G401 (cell line): Measurements from ENCODE around the gene IFT43. TPM values are rescaled to one million over a fixed set of nuclear protein-coding genes. Genes with fewer than 3 reads are reported as not detected.

ENCODE experiments used
- DNase-seq: peaks from one replicate; pipeline ENCODE4 v3.0.0-alpha.2; 2015; ENCODE audit warnings: low spot score
- in situ Hi-C: cut with HindIII; loops from 2 replicates; pipeline ENCODE4 v1.10.0; 2016; ENCODE audit warnings: low sequenced_read_pairs, mixed read lengths
- total RNA-seq: library from RNA; depleted of rRNA; stranded (reverse); fragments of >200 nt; shearing (Covaris generic); gene quantifications from 2 replicates; pipeline ENCODE4 v1.2.3, GENCODE V29; 2014

IFT43 gene
- total RNA-seq, 1 experiment from 2014 or later = 38.9 TPM

GRCh38 chr14:75979071-75979571 is 6.4 kb upstream of the IFT43 start:
- DNase-seq = no peak
- in situ Hi-C loops = loop anchor here (25.0 kb wide), 1 partner anchor 267 kb away; no protein-coding TSS in a partner anchor

GRCh38 chr14:75979648-75980565 is 5.7 kb upstream of the IFT43 start:
- in situ Hi-C loops = loop anchor here (25.0 kb wide), 1 partner anchor 268 kb away; no protein-coding TSS in a partner anchor
- DNase-seq = no peak

- DNase-seq = no peak
- in situ Hi-C loops = loop anchor here (25.0 kb wide), 1 partner anchor 269 kb away; no protein-coding TSS in a partner anchor
These were observed 4.7 kb upstream of the IFT43 start for GRCh38 chr14:75980856-75981255.

DNA sequence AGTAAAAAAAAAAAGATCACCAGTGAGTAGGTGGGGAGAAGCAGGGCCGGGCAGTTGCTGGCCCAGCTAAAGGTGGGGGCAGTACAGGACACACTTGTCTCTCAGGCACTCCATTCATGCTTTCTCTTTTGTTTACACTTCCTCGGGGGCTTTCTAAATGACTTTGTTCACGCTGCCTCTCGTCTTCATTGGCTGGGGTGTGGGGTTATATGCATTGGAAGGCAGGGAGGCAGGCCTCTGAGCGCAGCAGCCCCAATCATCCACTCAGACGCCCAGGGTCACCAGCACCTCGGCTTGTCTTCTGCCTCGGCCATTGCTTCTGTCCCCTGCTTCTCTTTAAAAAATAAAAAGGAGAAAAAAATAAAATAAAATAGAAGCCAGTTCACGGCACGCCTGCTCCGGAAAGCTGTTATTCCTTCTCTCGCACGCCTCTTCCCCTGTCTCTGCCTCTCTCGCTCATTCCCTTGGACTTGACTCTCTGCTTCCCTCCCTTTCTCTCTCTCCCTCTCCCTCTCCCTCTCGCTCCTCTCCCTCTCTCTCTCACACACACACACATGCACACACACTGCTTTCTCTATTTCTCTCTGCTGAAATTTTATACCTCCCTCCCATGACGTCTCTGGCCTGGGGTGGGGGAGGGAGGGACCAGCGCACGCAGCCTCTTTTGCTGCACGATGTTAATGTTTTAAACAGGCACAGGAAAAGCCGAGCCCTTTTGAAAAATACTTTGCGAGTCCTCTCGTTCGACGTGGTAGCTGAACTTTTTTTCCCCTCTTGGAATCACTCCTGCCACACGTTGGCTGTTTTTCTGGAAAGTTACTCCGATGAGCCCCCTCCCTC is 3.9 kb upstream of the IFT43 start, which contains the start of gene TGFB3:
Gene TGFB3 (minus strand): TSS at position 570 of the 840 bp plus-strand sequence. CDS start 1,102 bp downstream, outside the sequence.
- in situ Hi-C loops = loop anchor here (25.0 kb wide), 1 partner anchor 269 kb away; no protein-coding TSS in a partner anchor
- peak; percentile 48 for DNase-seq

DNA sequence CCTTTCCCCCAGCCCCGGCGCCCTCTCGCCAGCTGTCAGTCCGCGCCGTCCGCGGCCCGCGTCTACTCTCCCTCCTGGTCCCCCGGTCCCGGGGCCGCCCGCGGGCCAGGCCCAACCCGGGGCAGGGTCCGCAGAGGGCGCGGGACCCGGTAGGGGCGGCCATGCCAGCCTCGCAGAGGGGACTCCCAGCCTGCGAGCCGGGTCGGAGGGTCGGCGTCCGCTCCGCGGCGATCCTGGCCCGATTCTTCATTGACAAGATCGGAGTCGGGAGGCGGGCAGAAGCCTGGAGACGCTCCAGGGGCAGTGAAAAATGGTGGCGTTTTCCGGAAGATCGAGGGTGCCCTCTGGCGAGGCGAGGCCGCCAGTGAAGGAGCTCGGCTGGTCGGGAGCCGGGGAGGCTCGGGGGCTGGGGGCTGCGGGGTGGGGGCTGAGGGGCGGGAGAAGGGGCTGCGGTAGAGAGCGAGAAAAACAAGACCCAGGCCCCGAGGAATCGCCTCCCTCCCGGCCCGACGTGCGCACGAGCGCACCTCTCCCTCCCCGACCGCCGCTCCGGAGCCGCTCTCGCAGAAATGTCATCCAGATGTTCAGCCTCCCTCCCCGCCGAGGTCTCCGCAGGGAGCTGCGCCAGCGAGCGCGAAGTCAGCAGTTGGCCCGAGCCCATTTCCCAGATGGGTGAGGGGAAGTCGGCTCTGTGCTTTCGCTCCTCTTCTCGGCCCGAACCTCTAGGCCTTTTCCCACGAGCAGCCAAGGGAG is 3.1 kb upstream of the IFT43 start:
- in situ Hi-C loops = loop anchor here (25.0 kb wide), 1 partner anchor 270 kb away; no protein-coding TSS in a partner anchor
- DNase-seq = peak; percentile 70

DNA sequence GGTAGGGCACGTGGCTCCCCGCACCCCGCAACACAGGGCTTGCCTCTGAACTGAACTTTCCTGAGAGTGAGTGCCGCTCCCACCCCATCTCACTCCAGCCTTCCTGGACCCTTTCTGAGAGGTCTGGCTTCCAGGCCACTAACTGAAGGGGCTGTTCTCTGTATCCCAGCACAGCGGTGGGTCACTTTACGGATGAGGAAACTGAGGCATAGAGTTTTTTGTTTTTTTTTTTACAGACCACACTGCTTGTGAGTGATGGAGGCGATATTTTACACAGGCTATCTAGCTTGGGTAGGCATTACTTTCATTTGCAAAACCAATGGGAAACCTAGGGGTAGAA is 2.6 kb upstream of the IFT43 start:
- DNase-seq = no peak
- in situ Hi-C loops = loop anchor here (25.0 kb wide), 1 partner anchor 271 kb away; no protein-coding TSS in a partner anchor

DNA sequence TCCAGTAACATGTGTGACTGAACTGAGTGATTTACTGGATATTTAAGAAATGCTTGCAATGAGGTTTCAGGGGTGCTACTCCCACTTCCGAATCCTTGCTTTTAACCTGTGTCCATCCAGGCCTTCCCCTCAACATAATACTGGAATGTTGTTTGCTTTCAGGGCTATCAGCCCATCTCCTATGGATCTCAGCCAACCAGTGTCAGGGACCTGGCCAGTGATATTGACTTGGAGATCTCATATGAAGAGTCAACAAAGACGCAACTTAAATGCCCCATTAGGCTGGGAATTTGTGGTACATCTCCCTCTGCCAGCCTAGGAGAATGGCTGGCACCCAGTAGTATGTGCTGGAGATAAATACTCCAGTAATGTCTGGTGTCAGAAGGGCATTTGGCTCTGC is 889 bp upstream of the IFT43 start:
- in situ Hi-C loops = loop anchor here (25.0 kb wide), 1 partner anchor 272 kb away; no protein-coding TSS in a partner anchor
- no peak for DNase-seq

GRCh38 chr14:75986439-75986765 is 839 bp downstream of the IFT43 start:
- in situ Hi-C loops = loop anchor here (25.0 kb wide), 1 partner anchor 274 kb away; no protein-coding TSS in a partner anchor

GRCh38 chr14:75987201-75987970 is 1.8 kb downstream of the IFT43 start:
- in situ Hi-C loops = loop anchor here (25.0 kb wide), 1 partner anchor 275 kb away; no protein-coding TSS in a partner anchor
- no peak for DNase-seq

More at GRCh38 chr14:75986439-75986765, 839 bp downstream of the IFT43 start:
- no peak for DNase-seq

- no peak for DNase-seq
- in situ Hi-C loops = loop anchor here (25.0 kb wide), 1 partner anchor 277 kb away; no protein-coding TSS in a partner anchor
These were observed 3.6 kb downstream of the IFT43 start for GRCh38 chr14:75989134-75989533.

DNA sequence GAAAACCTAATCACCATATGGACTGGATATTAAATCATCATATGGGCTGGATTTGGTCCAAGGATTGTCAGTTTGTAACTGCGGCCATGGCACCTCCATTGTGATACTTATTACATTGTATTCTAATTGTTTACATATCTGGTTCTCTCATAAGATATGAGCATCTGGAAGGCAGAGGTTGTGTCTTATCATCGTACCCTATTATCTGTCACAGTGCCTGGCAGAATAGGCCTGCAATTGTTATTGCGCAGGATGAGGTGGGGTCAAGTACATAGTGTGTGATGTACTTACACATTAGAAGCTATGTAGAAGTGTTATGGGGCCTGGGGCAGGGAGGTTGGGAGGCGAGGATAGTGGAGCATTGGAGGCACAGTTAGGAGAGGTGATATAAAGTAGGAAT is 4.7 kb downstream of the IFT43 start:
- DNase-seq = no peak
- in situ Hi-C loops = loop anchor here (25.0 kb wide), 1 partner anchor 278 kb away; no protein-coding TSS in a partner anchor

DNA sequence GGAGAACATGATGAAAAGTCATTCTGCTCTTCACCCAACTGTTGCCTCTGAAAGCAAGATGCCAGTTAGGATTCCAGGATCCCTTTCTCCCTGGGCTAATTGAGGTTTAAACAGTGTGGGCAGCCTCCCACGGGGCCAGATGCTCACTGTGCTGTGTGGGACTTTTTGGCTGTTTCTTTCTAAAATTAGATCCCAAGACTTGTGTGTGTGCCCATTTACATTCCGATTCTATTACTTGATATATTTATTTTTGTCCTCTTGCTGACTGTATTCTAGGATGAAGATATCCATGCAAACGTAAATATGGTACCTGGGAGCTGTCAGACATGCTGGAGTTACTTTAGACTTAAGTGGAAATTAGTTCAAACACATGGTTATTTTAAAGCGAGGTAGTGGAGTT is 6.2 kb downstream of the IFT43 start:
- DNase-seq = no peak
- in situ Hi-C loops = loop anchor here (25.0 kb wide), 1 partner anchor 279 kb away; no protein-coding TSS in a partner anchor

DNA sequence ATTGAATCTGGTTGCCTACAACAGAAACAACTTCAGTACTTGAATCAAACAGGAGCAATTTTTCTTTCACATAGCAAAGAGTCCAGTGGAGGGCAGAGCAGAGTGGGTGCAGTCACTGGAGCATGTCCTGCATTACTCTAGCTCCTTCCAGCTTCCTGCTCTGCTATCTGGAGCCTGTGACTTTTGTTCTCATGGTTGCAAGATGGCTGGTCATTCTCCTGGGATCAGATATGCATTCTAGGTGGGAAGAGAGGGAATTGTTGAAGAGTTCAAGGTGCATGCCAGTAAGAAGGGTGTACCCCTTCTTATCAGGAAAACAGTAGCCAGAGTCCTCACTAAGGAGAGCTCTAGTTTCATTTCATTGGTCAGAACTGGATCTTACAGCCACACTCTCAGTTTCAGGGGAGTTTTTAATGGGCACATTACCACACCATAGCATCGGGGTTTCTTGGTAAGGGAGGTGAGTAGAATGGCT is 8.0 kb downstream of the IFT43 start:
- no peak for DNase-seq
- in situ Hi-C loops = loop anchor here (25.0 kb wide), 1 partner anchor 281 kb away; no protein-coding TSS in a partner anchor

- in situ Hi-C loops = loop anchor here (25.0 kb wide), 1 partner anchor 283 kb away; no protein-coding TSS in a partner anchor
- no peak for DNase-seq
These were observed 9.9 kb downstream of the IFT43 start for GRCh38 chr14:75995372-75996041.

DNA sequence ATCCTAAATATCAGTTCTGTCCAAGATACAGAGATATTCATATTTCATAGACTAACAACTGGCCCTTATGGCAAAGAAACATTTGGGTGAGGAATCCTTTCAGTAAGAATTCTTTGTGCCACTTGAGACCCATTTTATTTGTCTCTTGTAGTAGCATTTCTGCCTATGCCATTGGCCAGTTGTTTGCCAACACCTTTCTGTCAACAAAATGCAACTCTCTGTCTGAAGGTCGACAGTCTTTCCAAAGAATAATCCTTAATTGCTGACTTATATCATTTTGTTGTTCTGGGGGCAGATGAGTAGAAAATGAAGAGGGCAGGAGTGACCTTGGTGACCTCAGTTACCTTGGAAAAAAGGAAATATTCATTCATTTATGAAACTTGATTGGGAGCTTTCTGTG is 10.9 kb downstream of the IFT43 start:
- DNase-seq = no peak
- in situ Hi-C loops = loop anchor here (25.0 kb wide), 1 partner anchor 284 kb away; no protein-coding TSS in a partner anchor

- in situ Hi-C loops = loop anchor here (25.0 kb wide), 1 partner anchor 287 kb away; no protein-coding TSS in a partner anchor
- DNase-seq = no peak
These were observed 14.1 kb downstream of the IFT43 start for GRCh38 chr14:75999511-76000190.
